HepG2 (cell line): ENCODE data around the gene FBF1. TPM values are rescaled to one million over a fixed set of nuclear protein-coding genes. Genes with fewer than 3 reads are reported as not detected.
A peak's percentile ranks its signal among the peaks of the same experiment; 100 is the strongest.

Experiments used
- ATAC-seq: fragments of 200-7000 bp; cut with Tn5 transposase; 3 replicates; pipeline ENCODE4 v1.9.1; 2020; ENCODE audit warnings: mild to moderate bottlenecking, moderate library complexity
- BruUV-seq: library from RNA; stranded (reverse); fragments of 400-500 nt; replicated peaks from 2 replicates; lab custom pipeline; 2021; lab: Mats Ljungman, UMichigan
- CTCF ChIA-PET: fragments of 300-600 bp; formaldehyde crosslinking; extraction: SDS; loops from one replicate; lab custom pipeline; 2021; ENCODE audit warnings: low total read pairs, inconsistent platforms, low intra/inter-chr PET ratio; lab: Yijun Ruan, JAX
- POLR2A ChIA-PET: fragments of 350-600 bp; sonication (Branson Sonifier 250); formaldehyde crosslinking; loops from one replicate; lab custom pipeline; 2020; ENCODE audit warnings: antibody characterized with exemption, inconsistent platforms; lab: Yijun Ruan, JAX
- DNase-seq: peaks from one replicate; pipeline ENCODE4 v3.0.0-alpha.2; 2015; ENCODE audit warnings: low spot score
- FAIRE-seq: peaks from 3 replicates; lab custom pipeline; 2011; peaks lifted over from hg19 to GRCh38; lab: Jason Lieb, UNC
- H2AFZ ChIP-seq: one replicate; pipeline ENCODE4 v1.6.1; 2011; ENCODE audit warnings: low read length, inconsistent platforms
- H3K27ac ChIP-seq: fragments of 300-600 bp; 3 replicates; pipeline ENCODE4 v1.8.0; 2011; ENCODE audit warnings: mixed run types, mild to moderate bottlenecking, mixed read lengths, low read length, inconsistent platforms; ENCODE audit not compliant: insufficient read depth; ENCODE audit errors: extremely low read length
- H3K27me3 ChIP-seq, 2 experiments: fragments of 200-600 bp in 1 of 2; 2 replicates in 1 of 2; 3 replicates in 1 of 2; pipeline versions ENCODE4 v1.6.0 to v1.8.0; 2011; ENCODE audit warnings: low read length in 2 of 2, mild to moderate bottlenecking in 2 of 2, moderate library complexity in 2 of 2, inconsistent platforms in 1 of 2; ENCODE audit not compliant: insufficient read depth in 2 of 2, control insufficient read depth in 1 of 2
- H3K36me3 ChIP-seq, 2 experiments: fragments of 200-600 bp in 1 of 2; replicated peaks in 1 of 2; 2 replicates in 1 of 2; 3 replicates in 1 of 2; pipeline versions ENCODE4 v1.5.1 to v1.8.0; 2011; ENCODE audit warnings: low read length in 2 of 2, inconsistent platforms in 1 of 2; ENCODE audit not compliant: insufficient read depth in 2 of 2, control insufficient read depth in 1 of 2
- H3K4me1 ChIP-seq: 2 replicates; pipeline ENCODE4 v1.5.1; 2012; ENCODE audit warnings: low read length, inconsistent platforms; ENCODE audit not compliant: insufficient read depth
- H3K4me2 ChIP-seq: 2 replicates; pipeline ENCODE4 v1.6.0; 2011; ENCODE audit warnings: low read depth, low read length, inconsistent platforms
- H3K4me3 ChIP-seq, 3 experiments: fragments of 200-600 bp in 1 of 3; sonication (generic), shearing (Covaris generic) in 1 of 3; replicated peaks in 1 of 3; 2 replicates each; pipeline ENCODE4 v1.5.1; 2011 to 2016; ENCODE audit warnings: low read length in 3 of 3, inconsistent platforms in 2 of 3, low read depth in 2 of 3, mild to moderate bottlenecking in 2 of 3, control low read depth in 1 of 3, mixed read lengths in 1 of 3; ENCODE audit not compliant: insufficient read depth in 1 of 3
- H3K79me2 ChIP-seq: one replicate; pipeline ENCODE4 v1.6.1; 2011; ENCODE audit warnings: low read length, inconsistent platforms; ENCODE audit not compliant: insufficient read depth
- H3K9ac ChIP-seq: 2 replicates; pipeline ENCODE4 v1.6.0; 2011; ENCODE audit warnings: mild to moderate bottlenecking, low read depth, low read length, inconsistent platforms; ENCODE audit not compliant: insufficient read depth
- H3K9me3 ChIP-seq: 2 replicates; pipeline ENCODE4 v1.5.1; 2012; ENCODE audit warnings: mild to moderate bottlenecking, low read length
- H4K20me1 ChIP-seq: 2 replicates; pipeline ENCODE4 v1.6.0; 2011; ENCODE audit warnings: inconsistent platforms, mild to moderate bottlenecking, low read length, moderate library complexity; ENCODE audit not compliant: insufficient read depth
- CENPT ChIP-seq: sonication (generic); formaldehyde crosslinking; IDR thresholded peaks from 2 replicates; pipeline ENCODE4 v1.8.0; 2022; ENCODE audit warnings: low read depth, mild to moderate bottlenecking, moderate library complexity, missing genetic modification reagents
- ETV5 ChIP-seq: IDR thresholded peaks from 2 replicates; pipeline ENCODE4 v1.6.1; 2018; ENCODE audit warnings: missing biosample characterization, missing genetic modification reagents, inconsistent platforms, borderline replicate concordance
- GATA4 ChIP-seq: sonication (generic); IDR thresholded peaks from 2 replicates; pipeline ENCODE4 v1.6.1; 2016; ENCODE audit warnings: antibody characterized with exemption, low read depth, borderline replicate concordance
- HOXA9 ChIP-seq: sonication (generic); formaldehyde crosslinking; IDR thresholded peaks from 2 replicates; pipeline ENCODE4 v1.8.1; 2022; ENCODE audit warnings: missing genetic modification reagents, mild to moderate bottlenecking, moderate library complexity, borderline replicate concordance
- NFE2L2 ChIP-seq: fragments of 150-350 bp; IDR thresholded peaks from 2 replicates; pipeline ENCODE4 v1.6.1; 2014; ENCODE audit warnings: low read length
- SIN3A ChIP-seq: IDR thresholded peaks from 2 replicates; pipeline ENCODE4 v1.6.1; 2011; ENCODE audit warnings: low read depth, mild to moderate bottlenecking, control low read depth, low read length, borderline replicate concordance
- SRSF4 ChIP-seq: fragments of 200-400 bp; formaldehyde crosslinking; IDR thresholded peaks from one replicate; pipeline ENCODE4 v1.6.1; 2018; ENCODE audit warnings: mild to moderate bottlenecking, low read depth, low read length, moderate library complexity; ENCODE audit not compliant: poor library complexity, severe bottlenecking
- SRSF9 ChIP-seq: fragments of 200-400 bp; formaldehyde crosslinking; IDR thresholded peaks from 2 replicates; pipeline ENCODE4 v1.6.1; 2018; ENCODE audit warnings: borderline replicate concordance, mild to moderate bottlenecking, low read depth, low read length; ENCODE audit not compliant: insufficient read depth, poor library complexity, severe bottlenecking
- THAP11 ChIP-seq: IDR thresholded peaks from 2 replicates; pipeline ENCODE4 v1.6.1; 2016; ENCODE audit warnings: missing biosample characterization, missing genetic modification reagents
- ZFY ChIP-seq: sonication (generic); formaldehyde crosslinking; IDR thresholded peaks from 2 replicates; pipeline ENCODE4 v1.4.0; 2020; ENCODE audit warnings: missing genetic modification reagents
- ZNF225 ChIP-seq: sonication (generic); formaldehyde crosslinking; IDR thresholded peaks from 2 replicates; pipeline ENCODE4 v1.4.0; 2020; ENCODE audit warnings: mild to moderate bottlenecking, missing genetic modification reagents
- ZNF883 ChIP-seq: sonication (generic); formaldehyde crosslinking; IDR thresholded peaks from 2 replicates; pipeline ENCODE4 v1.5.1; 2020; ENCODE audit warnings: mild to moderate bottlenecking, missing genetic modification reagents; ENCODE audit errors: not compliant biosample characterization
- ZZZ3 ChIP-seq: sonication (generic); formaldehyde crosslinking; IDR thresholded peaks from 2 replicates; pipeline ENCODE4 v1.4.0; 2020; ENCODE audit warnings: missing genetic modification reagents, mild to moderate bottlenecking, borderline replicate concordance
- WGBS: methylation state at CpG from one replicate; pipeline ENCODE4 v1.1.6; 2017; ENCODE audit warnings: low lambda C conversion rate; 5-methylcytosine and 5-hydroxymethylcytosine counted together
- in situ Hi-C: cut with HindIII; loops from 2 replicates; pipeline ENCODE4 v1.10.0; 2017; ENCODE audit warnings: low pct_unique_long_range_greater_than_20kb; ENCODE audit not compliant: extremely low pct_ligation_motif_present
- intact Hi-C: fragments of 100-400 bp; cut with micrococcal nuclease; formaldehyde crosslinking; loops from one replicate; pipeline ENCODE4 v1.10.0; 2022; ENCODE audit not compliant: unreplicated experiment
- polyA plus RNA-seq, 8 experiments: library from polyadenylated mRNA; depleted of rRNA in 3 of 8; stranded (reverse) in 7 of 8; unstranded in 1 of 8; fragments of >200 nt; fragmentation: Illumina TruSeq in 4 of 8; extraction: Trizol in 4 of 8; gene quantifications; 2 replicates each; pipeline versions ENCODE4 v1.2.1 to v1.2.3, GENCODE V29; 2011 to 2016; ENCODE audit warnings: low read depth in 4 of 8, missing spikeins in 1 of 8, mixed read lengths in 1 of 8; ENCODE audit not compliant: insufficient read depth in 1 of 8
- total RNA-seq, 5 experiments: library from RNA; depleted of rRNA; stranded (reverse); fragments of >200 nt; fragmentation: Illumina TruSeq; extraction: Trizol; gene quantifications; 2 replicates each; pipeline ENCODE4 v1.2.3, GENCODE V29; 2016; ENCODE audit warnings: low read depth in 1 of 5
- TF ChIP-seq, protein P1 (sequence below), 2 experiments: sonication (generic) in 1 of 2; formaldehyde crosslinking in 1 of 2; IDR thresholded peaks; 2 replicates each; pipeline versions ENCODE4 v1.5.1 to v1.6.1; 2011 to 2020; ENCODE audit warnings: borderline replicate concordance in 1 of 2, low read depth in 1 of 2, low read length in 1 of 2, mild to moderate bottlenecking in 1 of 2, missing genetic modification reagents in 1 of 2, moderate library complexity in 1 of 2
- TF ChIP-seq, protein P2 (sequence below): fragments of 450-650 bp; IDR thresholded peaks from 2 replicates; pipeline ENCODE4 v1.6.1; 2016

Gene FBF1
- total and polyA plus RNA-seq, 2 of the 13 experiments (the other 11 are each of a cell fraction or from before 2014, with no cell fraction given) = 2.4 to 8.1 TPM

DNA sequence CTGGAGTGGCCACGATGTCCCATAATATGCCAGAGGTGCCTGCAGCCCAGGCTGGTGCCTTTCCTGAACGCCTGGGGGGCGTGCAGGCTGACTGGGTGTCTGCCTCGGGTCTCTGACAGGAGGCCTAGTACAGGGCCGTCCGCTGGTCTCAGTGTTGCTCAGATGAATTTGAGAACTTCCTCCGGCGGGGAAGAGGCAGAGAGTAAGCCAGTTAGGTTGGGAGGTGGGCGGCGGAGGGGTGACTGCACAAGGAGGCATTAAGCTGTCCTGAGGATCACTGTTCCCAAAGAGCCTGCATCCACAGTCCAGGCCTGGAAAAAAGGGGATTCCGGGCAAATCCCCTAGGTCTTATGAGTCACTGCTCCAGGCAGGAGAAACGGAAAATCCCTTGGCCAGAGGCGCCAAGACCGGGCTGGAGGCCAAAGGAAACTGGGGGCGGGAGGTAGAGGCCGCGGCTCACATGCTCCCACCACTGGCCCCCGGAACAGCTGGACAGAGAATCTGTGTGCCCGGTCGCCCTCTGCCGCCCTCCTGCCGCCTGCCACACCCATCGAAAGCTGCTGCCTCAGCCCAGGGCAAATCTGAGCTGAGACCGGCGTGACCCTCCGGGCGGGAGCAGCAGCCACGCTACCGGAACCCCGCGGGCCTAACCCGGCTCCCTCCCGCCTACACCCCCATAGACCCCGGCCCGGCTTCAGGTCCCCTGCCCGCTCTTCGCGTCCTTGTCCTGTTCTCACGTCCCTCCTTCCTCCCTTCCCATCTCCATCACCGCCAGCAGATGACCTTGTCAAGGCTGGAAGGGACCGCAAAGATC is 63.7 kb downstream of the FBF1 start (continued):
- TF ChIP-seq, protein P1, sequence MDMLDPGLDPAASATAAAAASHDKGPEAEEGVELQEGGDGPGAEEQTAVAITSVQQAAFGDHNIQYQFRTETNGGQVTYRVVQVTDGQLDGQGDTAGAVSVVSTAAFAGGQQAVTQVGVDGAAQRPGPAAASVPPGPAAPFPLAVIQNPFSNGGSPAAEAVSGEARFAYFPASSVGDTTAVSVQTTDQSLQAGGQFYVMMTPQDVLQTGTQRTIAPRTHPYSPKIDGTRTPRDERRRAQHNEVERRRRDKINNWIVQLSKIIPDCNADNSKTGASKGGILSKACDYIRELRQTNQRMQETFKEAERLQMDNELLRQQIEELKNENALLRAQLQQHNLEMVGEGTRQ (IDR thresholded peaks at IDR 0.05; ENCODE audit: low read depth, low read length) = no peak
- TF ChIP-seq, protein P1 (CRISPR knock-in tag; IDR thresholded peaks at IDR 0.05; ENCODE audit: borderline replicate concordance) = 0 out of 2 replicates have a peak, but pooled peaks have one; percentile 23
- TF ChIP-seq ETV5 (CRISPR knock-in tag) = peak; percentile 19; the same call in 1 of the 2 replicates

DNA sequence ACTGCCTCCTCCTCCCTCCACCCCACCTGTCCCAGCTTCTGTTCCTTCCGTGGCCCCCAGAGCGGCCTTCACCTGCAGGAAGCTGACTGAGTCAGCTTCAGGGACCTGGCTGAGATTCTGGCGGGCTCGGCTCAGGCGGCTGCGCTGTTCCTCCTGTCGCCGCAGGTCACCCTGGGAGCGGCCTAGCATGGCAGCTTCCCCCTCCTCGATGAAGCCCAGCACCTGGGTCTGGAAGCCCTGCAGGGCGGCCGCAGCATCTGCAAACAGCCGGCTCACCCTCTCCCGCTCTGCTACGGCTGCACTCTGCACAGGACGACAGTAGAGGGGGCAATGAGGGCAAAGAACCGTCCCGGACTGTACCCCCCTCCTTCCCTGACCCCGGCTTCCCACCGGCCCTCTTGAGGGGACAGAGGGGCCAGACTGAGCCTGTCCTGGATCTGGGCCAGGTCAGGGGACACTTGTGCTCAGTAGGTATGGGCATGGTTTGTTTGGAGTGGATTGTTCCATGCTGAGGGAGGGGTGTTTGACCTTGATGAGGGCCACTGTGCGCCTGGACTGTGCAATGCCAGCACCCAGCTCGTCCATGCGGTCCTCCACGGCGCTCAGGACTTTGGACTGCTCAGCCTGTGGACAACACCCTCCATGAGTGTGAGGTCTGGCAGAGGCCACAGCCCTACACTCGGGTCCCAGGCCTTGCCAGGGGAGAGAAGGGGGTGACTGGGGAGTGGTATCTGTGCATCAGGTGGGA is 64.5 kb downstream of the FBF1 start:
- BruUV-seq = no TSS peak
- peak; percentile 69 for TF ChIP-seq ZNF883 (CRISPR knock-in tag)
- peak; percentile 92 for TF ChIP-seq ZZZ3 (CRISPR knock-in tag)
- TF ChIP-seq THAP11 (CRISPR knock-in tag) = peak; percentile 88
- no peak for TF ChIP-seq NFE2L2
- TF ChIP-seq, protein P2, sequence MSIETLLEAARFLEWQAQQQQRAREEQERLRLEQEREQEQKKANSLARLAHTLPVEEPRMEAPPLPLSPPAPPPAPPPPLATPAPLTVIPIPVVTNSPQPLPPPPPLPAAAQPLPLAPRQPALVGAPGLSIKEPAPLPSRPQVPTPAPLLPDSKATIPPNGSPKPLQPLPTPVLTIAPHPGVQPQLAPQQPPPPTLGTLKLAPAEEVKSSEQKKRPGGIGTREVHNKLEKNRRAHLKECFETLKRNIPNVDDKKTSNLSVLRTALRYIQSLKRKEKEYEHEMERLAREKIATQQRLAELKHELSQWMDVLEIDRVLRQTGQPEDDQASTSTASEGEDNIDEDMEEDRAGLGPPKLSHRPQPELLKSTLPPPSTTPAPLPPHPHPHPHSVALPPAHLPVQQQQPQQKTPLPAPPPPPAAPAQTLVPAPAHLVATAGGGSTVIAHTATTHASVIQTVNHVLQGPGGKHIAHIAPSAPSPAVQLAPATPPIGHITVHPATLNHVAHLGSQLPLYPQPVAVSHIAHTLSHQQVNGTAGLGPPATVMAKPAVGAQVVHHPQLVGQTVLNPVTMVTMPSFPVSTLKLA = peak; percentile 86
- peak; percentile 19; the same call in 1 of the 2 replicates for TF ChIP-seq CENPT (CRISPR knock-in tag)
- no peak for TF ChIP-seq SRSF9
- TF ChIP-seq ZFY = peak; percentile 91
- peak; percentile 62 for TF ChIP-seq SIN3A
- no peak; the same call in 1 of the 2 replicates for TF ChIP-seq ZNF225 (CRISPR knock-in tag)
- TF ChIP-seq HOXA9 (CRISPR knock-in tag) = no peak
- no peak for TF ChIP-seq SRSF4
- TF ChIP-seq GATA4 = peak; percentile 78

More for the DNA sequence above, 64.5 kb downstream of the FBF1 start:
- ChIA-PET CTCF (interaction anchor here (1.1 to 1.7 kb wide), 5 partner anchors 15 to 28 kb away, joined by 3 to 5 read pairs (median 4); partner anchors contain the start of gene TRIM65), POLR2A (interaction anchor here (0.5 to 13.8 kb wide), 34 partner anchors 9 to 686 kb away, joined by 3 to 454 read pairs (median 5); partner anchors contain the start of genes ACOX1, CDK3, FBF1 and GALK1)
- peak; percentile 98 for FAIRE-seq
- ATAC-seq = peak; percentile 68
- Histone ChIP-seq H4K20me1 (no peaks in the 10 kb centered on the region; the same call in 1 of the 2 replicates), H2AFZ (no peak overlapping the region), H3K27ac (peak overlapping the region; percentile 99), H3K9ac (peak overlapping the region; percentile 97), H3K4me3 (peak overlapping the region; percentile 71 to 84 (median 84)), H3K27me3 (no peaks in the 10 kb centered on the region), H3K4me1 (peaks cover 60% of the 10 kb centered on the region), H3K79me2 (peaks cover 21% of the 10 kb centered on the region), H3K4me2 (peak overlapping the region; percentile 98), H3K9me3 (no peaks in the 10 kb centered on the region), H3K36me3 (peaks cover 3 to 18% of the 10 kb centered on the region in 2 experiments; a peak in 4 of 5 replicates)
- intact Hi-C loops = loop anchor here (1.0 to 2.0 kb wide), 2 partner anchors 15 to 22 kb away; partner anchors contain the start of gene WBP2
- in situ Hi-C loops = no loop called here
- WGBS = 3% methylated on average over 8 of the region's 26 CpGs
- peak; percentile 97 for DNase-seq
